HepG2 (cell line): ENCODE data around the gene NKX1-2.

Experiments used
- CTCF ChIP-seq: sonication (generic); formaldehyde crosslinking; IDR thresholded peaks from 2 replicates; pipeline ENCODE4 v1.5.0; 2020; ENCODE audit warnings: mild to moderate bottlenecking, missing genetic modification reagents, moderate library complexity
- MAX ChIP-seq: IDR thresholded peaks from 2 replicates; pipeline ENCODE4 v1.6.1; 2012; ENCODE audit warnings: inconsistent platforms
- NBN ChIP-seq: fragments of 450-650 bp; conservative IDR thresholded peaks from 2 replicates; pipeline ENCODE4 v1.6.1; 2017
- POLR2G ChIP-seq: fragments of 200-400 bp; formaldehyde crosslinking; IDR thresholded peaks from 2 replicates; pipeline ENCODE4 v1.6.1; 2018; ENCODE audit warnings: mild to moderate bottlenecking, low read depth, low read length, moderate library complexity
- RFX5 ChIP-seq: IDR thresholded peaks from 2 replicates; pipeline ENCODE4 v1.6.1; 2011; ENCODE audit warnings: low read depth, low read length, improper control_type of control experiment
- SP4 ChIP-seq: sonication (generic); formaldehyde crosslinking; IDR thresholded peaks from 2 replicates; pipeline ENCODE4 v1.8.1; 2023; ENCODE audit warnings: mild to moderate bottlenecking, missing genetic modification reagents
- TARDBP ChIP-seq: sonication (generic); formaldehyde crosslinking; IDR thresholded peaks from 2 replicates; pipeline ENCODE4 v1.8.0; 2022; ENCODE audit warnings: mild to moderate bottlenecking, missing genetic modification reagents
- ZBTB26 ChIP-seq: IDR thresholded peaks from 2 replicates; pipeline ENCODE4 v1.6.1; 2016; ENCODE audit warnings: missing compliant biosample characterization, missing genetic modification reagents, borderline replicate concordance
- TF ChIP-seq, protein P1 (sequence below): sonication (generic); formaldehyde crosslinking; IDR thresholded peaks from 2 replicates; pipeline ENCODE4 v1.4.0; 2020; ENCODE audit warnings: mild to moderate bottlenecking, missing genetic modification reagents
- TF ChIP-seq, protein P2 (sequence below): sonication (generic); formaldehyde crosslinking; IDR thresholded peaks from 2 replicates; pipeline ENCODE4 v1.8.0; 2022; ENCODE audit warnings: missing genetic modification reagents, mild to moderate bottlenecking, moderate library complexity, borderline replicate concordance

- TF ChIP-seq ZBTB26 (CRISPR knock-in tag) (no peak), NBN (no peak), MAX (no peak), CTCF (no peak), POLR2G (no peak), SP4 (CRISPR knock-in tag) (no peak), TARDBP (CRISPR knock-in tag) (no peak), RFX5 (no peak)
- TF ChIP-seq, protein P1, sequence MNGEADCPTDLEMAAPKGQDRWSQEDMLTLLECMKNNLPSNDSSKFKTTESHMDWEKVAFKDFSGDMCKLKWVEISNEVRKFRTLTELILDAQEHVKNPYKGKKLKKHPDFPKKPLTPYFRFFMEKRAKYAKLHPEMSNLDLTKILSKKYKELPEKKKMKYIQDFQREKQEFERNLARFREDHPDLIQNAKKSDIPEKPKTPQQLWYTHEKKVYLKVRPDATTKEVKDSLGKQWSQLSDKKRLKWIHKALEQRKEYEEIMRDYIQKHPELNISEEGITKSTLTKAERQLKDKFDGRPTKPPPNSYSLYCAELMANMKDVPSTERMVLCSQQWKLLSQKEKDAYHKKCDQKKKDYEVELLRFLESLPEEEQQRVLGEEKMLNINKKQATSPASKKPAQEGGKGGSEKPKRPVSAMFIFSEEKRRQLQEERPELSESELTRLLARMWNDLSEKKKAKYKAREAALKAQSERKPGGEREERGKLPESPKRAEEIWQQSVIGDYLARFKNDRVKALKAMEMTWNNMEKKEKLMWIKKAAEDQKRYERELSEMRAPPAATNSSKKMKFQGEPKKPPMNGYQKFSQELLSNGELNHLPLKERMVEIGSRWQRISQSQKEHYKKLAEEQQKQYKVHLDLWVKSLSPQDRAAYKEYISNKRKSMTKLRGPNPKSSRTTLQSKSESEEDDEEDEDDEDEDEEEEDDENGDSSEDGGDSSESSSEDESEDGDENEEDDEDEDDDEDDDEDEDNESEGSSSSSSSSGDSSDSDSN = no peak
- TF ChIP-seq, protein P2, sequence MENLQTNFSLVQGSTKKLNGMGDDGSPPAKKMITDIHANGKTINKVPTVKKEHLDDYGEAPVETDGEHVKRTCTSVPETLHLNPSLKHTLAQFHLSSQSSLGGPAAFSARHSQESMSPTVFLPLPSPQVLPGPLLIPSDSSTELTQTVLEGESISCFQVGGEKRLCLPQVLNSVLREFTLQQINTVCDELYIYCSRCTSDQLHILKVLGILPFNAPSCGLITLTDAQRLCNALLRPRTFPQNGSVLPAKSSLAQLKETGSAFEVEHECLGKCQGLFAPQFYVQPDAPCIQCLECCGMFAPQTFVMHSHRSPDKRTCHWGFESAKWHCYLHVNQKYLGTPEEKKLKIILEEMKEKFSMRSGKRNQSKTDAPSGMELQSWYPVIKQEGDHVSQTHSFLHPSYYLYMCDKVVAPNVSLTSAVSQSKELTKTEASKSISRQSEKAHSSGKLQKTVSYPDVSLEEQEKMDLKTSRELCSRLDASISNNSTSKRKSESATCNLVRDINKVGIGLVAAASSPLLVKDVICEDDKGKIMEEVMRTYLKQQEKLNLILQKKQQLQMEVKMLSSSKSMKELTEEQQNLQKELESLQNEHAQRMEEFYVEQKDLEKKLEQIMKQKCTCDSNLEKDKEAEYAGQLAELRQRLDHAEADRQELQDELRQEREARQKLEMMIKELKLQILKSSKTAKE (CRISPR knock-in tag) = no peak
These were observed 1.9 kb downstream of the NKX1-2 start for GRCh38 chr10:124447751-124448466.
